ENCODE measurements around the gene TRPV4. TPM values are rescaled to one million over a fixed set of nuclear protein-coding genes. Genes with fewer than 3 reads are reported as not detected.
A peak's percentile ranks its signal among the peaks of the same experiment; 100 is the strongest.

TRPV4 gene
- total and polyA plus RNA-seq, 9 of the 15 experiments (the other 6 are each of a cell fraction or from before 2014, with no cell fraction given): 0.13 TPM; not detected in 8

DNA sequence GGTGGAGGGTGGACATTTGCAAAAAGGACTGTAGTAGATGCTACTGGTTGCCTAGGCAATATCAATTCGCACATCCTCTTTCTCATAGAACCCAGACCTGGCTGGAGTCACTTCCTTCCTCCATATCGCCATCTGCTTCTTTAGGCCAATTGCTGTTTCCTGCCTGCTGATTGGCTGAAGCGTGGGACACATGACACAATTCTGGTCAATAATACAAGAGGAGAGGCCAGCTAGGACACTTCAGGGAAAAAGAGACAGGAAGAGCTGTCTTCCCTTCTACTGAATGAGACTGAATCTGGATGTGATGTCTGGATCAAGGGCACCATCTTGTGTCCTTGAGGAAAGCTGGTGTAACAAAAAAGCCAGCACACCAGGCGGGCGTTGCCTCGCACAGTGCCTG, 53.8 kb downstream of the TRPV4 start:
- FAIRE-seq: no peak
- POLR2A ChIA-PET: no interaction called here
- H2AFZ ChIP-seq (ENCODE audit: low read depth, low read length): no peak overlapping the region
- H3K9ac ChIP-seq (ENCODE audit: insufficient read depth in 1 of 2, low read depth in 2 of 2, low read length in 2 of 2): no peak overlapping the region
- 0 out of 2 replicates have a peak, but pooled peaks cover 3% of the 10 kb centered on the region for H4K20me1 ChIP-seq (replicated peaks; ENCODE audit: control insufficient read depth, insufficient read depth, low read length)
- intact Hi-C loops (cut with micrococcal nuclease) (no loop called here), in situ Hi-C loops (cut with MboI) (loop anchor here (5.0 kb wide), 2 partner anchors 187 to 262 kb away; no protein-coding TSS in a partner anchor)
- no peaks in the 10 kb centered on the region for H3K79me2 ChIP-seq (ENCODE audit: control insufficient read depth, insufficient read depth, low read length)
- no peak overlapping the region for H3K4me3 ChIP-seq
- H3K27ac ChIP-seq (ENCODE audit: extremely low read depth, low read depth, low read length): no peak overlapping the region
- peak; percentile 23 to 64 (median 54) for DNase-seq (ENCODE audit: extremely low read depth in 1 of 4, low spot score in 3 of 4)
- BruUV-seq (replicated peaks): no TSS peak
- no peak overlapping the region for H3K4me2 ChIP-seq (ENCODE audit: insufficient read depth, low read length)
- H3K9me3 ChIP-seq (replicated peaks; ENCODE audit: control insufficient read depth, insufficient read depth, low read depth, low read length): 0 out of 2 replicates have a peak, but pooled peaks cover 3% of the 10 kb centered on the region
- peak; percentile 36 for ATAC-seq
- H3K9me1 ChIP-seq (ENCODE audit: control insufficient read depth, insufficient read depth, low read length): no peaks in the 10 kb centered on the region
- no peaks in the 10 kb centered on the region for H3K36me3 ChIP-seq (ENCODE audit: control insufficient read depth, insufficient read depth, low read length)
- 15% methylated on average over 6 of the region's 6 CpGs for WGBS (ENCODE audit: insufficient coverage, low coverage, missing lambda C conversion rate)
- peaks cover 0 to 4% of the 10 kb centered on the region in 2 experiments; a peak in 2 of 5 replicates for H3K4me1 ChIP-seq (replicated peaks in 1 of 2; ENCODE audit: control insufficient read depth in 2 of 2, insufficient read depth in 2 of 2, low read length in 2 of 2)
- CTCF ChIA-PET (ENCODE audit: low intra/inter-chr PET ratio): no interaction called here
- peaks cover 0 to 26% of the 10 kb centered on the region in 2 experiments; a peak in 3 of 5 replicates for H3K27me3 ChIP-seq (ENCODE audit: control insufficient read depth in 2 of 2, insufficient read depth in 2 of 2, low read length in 2 of 2)
- no peak for TF ChIP-seq GABPA (tag; conservative IDR thresholded peaks at IDR 0.05; ENCODE audit: low read depth)
- 0 out of 2 replicates have a peak, but pooled peaks have one; percentile 5 for TF ChIP-seq CBFA2T2 (conservative IDR thresholded peaks at IDR 0.05)
- TF ChIP-seq RAD51 (IDR thresholded peaks at IDR 0.05; ENCODE audit: borderline replicate concordance, low read depth): peak; percentile 26; the same call in 1 of the 2 replicates
- no peak for TF ChIP-seq GTF2A2 (tag; IDR thresholded peaks at IDR 0.05)
- TF ChIP-seq, protein P1, sequence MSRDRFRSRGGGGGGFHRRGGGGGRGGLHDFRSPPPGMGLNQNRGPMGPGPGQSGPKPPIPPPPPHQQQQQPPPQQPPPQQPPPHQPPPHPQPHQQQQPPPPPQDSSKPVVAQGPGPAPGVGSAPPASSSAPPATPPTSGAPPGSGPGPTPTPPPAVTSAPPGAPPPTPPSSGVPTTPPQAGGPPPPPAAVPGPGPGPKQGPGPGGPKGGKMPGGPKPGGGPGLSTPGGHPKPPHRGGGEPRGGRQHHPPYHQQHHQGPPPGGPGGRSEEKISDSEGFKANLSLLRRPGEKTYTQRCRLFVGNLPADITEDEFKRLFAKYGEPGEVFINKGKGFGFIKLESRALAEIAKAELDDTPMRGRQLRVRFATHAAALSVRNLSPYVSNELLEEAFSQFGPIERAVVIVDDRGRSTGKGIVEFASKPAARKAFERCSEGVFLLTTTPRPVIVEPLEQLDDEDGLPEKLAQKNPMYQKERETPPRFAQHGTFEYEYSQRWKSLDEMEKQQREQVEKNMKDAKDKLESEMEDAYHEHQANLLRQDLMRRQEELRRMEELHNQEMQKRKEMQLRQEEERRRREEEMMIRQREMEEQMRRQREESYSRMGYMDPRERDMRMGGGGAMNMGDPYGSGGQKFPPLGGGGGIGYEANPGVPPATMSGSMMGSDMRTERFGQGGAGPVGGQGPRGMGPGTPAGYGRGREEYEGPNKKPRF (IDR thresholded peaks at IDR 0.05; ENCODE audit: low read depth, low read length): no peak
- TF ChIP-seq, protein P2, sequence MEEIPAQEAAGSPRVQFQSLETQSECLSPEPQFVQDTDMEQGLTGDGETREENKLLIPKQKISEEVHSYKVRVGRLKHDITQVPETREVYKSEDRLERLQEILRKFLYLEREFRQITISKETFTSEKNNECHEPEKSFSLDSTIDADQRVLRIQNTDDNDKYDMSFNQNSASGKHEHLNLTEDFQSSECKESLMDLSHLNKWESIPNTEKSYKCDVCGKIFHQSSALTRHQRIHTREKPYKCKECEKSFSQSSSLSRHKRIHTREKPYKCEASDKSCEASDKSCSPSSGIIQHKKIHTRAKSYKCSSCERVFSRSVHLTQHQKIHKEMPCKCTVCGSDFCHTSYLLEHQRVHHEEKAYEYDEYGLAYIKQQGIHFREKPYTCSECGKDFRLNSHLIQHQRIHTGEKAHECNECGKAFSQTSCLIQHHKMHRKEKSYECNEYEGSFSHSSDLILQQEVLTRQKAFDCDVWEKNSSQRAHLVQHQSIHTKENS (CRISPR knock-in tag; IDR thresholded peaks at IDR 0.05): no peak
- peak; percentile 42; the same call in 1 of the 2 replicates for TF ChIP-seq RFX1 (IDR thresholded peaks at IDR 0.05)
- no peak for TF ChIP-seq RBM39 (optimal IDR thresholded peaks at IDR 0.05; ENCODE audit: low read depth, low read length)
- peak in 1 of 2 experiments; percentile 35; a peak in 2 of 4 replicates for TF ChIP-seq RAD21 (CRISPR knock-in tag; conservative IDR thresholded peaks at IDR 0.05 in 1 of 2, IDR thresholded peaks at IDR 0.05 in 1 of 2)
- TF ChIP-seq SMC3 (conservative IDR thresholded peaks at IDR 0.05; ENCODE audit: insufficient read depth, low read depth, low read length): 0 out of 2 replicates have a peak, but pooled peaks have one; percentile 8
- TF ChIP-seq, protein P3, sequence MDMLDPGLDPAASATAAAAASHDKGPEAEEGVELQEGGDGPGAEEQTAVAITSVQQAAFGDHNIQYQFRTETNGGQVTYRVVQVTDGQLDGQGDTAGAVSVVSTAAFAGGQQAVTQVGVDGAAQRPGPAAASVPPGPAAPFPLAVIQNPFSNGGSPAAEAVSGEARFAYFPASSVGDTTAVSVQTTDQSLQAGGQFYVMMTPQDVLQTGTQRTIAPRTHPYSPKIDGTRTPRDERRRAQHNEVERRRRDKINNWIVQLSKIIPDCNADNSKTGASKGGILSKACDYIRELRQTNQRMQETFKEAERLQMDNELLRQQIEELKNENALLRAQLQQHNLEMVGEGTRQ (CRISPR knock-in tag; IDR thresholded peaks at IDR 0.05): peak; percentile 76
- no peak for TF ChIP-seq CSDE1 (IDR thresholded peaks at IDR 0.05)
- TF ChIP-seq, protein P4, sequence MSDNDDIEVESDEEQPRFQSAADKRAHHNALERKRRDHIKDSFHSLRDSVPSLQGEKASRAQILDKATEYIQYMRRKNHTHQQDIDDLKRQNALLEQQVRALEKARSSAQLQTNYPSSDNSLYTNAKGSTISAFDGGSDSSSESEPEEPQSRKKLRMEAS (CRISPR knock-in tag; IDR thresholded peaks at IDR 0.05): no peak
- no peak for TF ChIP-seq NFIX (CRISPR knock-in tag; IDR thresholded peaks at IDR 0.05; ENCODE audit: low read depth)
